H9 (cell line): Measurements from ENCODE around the gene HEBP2. TPM values are rescaled to one million over a fixed set of nuclear protein-coding genes. Genes with fewer than 3 reads are reported as not detected.

Experiments used
- DNase-seq: peaks from one replicate; pipeline ENCODE4 v3.0.0-alpha.2; 2017
- H2AFZ ChIP-seq: one replicate; pipeline ENCODE4 v1.6.1; 2013; ENCODE audit warnings: mild to moderate bottlenecking, low read length, control low read depth, moderate library complexity
- H2AK5ac ChIP-seq: 2 replicates; pipeline ENCODE4 v1.6.1; 2013; ENCODE audit warnings: low read length, control low read depth, mixed read lengths; ENCODE audit not compliant: insufficient read length
- H2BK120ac ChIP-seq: one replicate; pipeline ENCODE4 v1.6.1; 2013; ENCODE audit warnings: low read depth, mild to moderate bottlenecking, low read length, control low read depth, inconsistent platforms; ENCODE audit not compliant: poor library complexity, severe bottlenecking
- H2BK12ac ChIP-seq: 2 replicates; pipeline ENCODE4 v1.6.1; 2013; ENCODE audit warnings: low read length, control low read depth, mixed read lengths, low read depth; ENCODE audit not compliant: insufficient read length
- H2BK15ac ChIP-seq: 2 replicates; pipeline ENCODE4 v1.6.1; 2013; ENCODE audit warnings: low read depth, low read length, control low read depth
- H2BK20ac ChIP-seq: one replicate; pipeline ENCODE4 v1.6.1; 2013; ENCODE audit warnings: low read depth, mild to moderate bottlenecking, low read length, control low read depth, inconsistent platforms; ENCODE audit not compliant: poor library complexity, severe bottlenecking
- H2BK5ac ChIP-seq: 2 replicates; pipeline ENCODE4 v1.6.1; 2013; ENCODE audit warnings: low read length, control low read depth, mixed read lengths; ENCODE audit not compliant: insufficient read length
- H3K14ac ChIP-seq: 2 replicates; pipeline ENCODE4 v1.6.1; 2013; ENCODE audit warnings: low read length, control low read depth; ENCODE audit not compliant: insufficient read depth
- H3K18ac ChIP-seq: 2 replicates; pipeline ENCODE4 v1.6.1; 2013; ENCODE audit warnings: low read depth, mild to moderate bottlenecking, mixed read lengths, low read length, control low read depth; ENCODE audit not compliant: insufficient read length
- H3K23ac ChIP-seq: 2 replicates; pipeline ENCODE4 v1.6.1; 2013; ENCODE audit warnings: low read length, control low read depth, mixed read lengths, low read depth; ENCODE audit not compliant: insufficient read length
- H3K23me2 ChIP-seq: 2 replicates; pipeline ENCODE4 v1.6.1; 2013; ENCODE audit warnings: low read depth, mild to moderate bottlenecking, mixed read lengths, low read length, control low read depth; ENCODE audit not compliant: insufficient read length, poor library complexity, severe bottlenecking
- H3K27ac ChIP-seq: 2 replicates; pipeline ENCODE4 v1.5.1; 2013; ENCODE audit warnings: low read length, control low read depth, mixed read lengths, low read depth; ENCODE audit not compliant: insufficient read length
- H3K27me3 ChIP-seq: 2 replicates; pipeline ENCODE4 v1.6.1; 2013; ENCODE audit warnings: low read length, control low read depth, inconsistent platforms; ENCODE audit not compliant: insufficient read depth
- H3K4ac ChIP-seq: 2 replicates; pipeline ENCODE4 v1.6.1; 2013; ENCODE audit warnings: low read depth, mild to moderate bottlenecking, control low read depth, inconsistent platforms, low read length, moderate library complexity
- H3K4me1 ChIP-seq: 2 replicates; pipeline ENCODE4 v1.6.1; 2013; ENCODE audit warnings: low read length, control low read depth, inconsistent platforms; ENCODE audit not compliant: insufficient read depth
- H3K4me2 ChIP-seq: 2 replicates; pipeline ENCODE4 v1.6.1; 2013; ENCODE audit warnings: low read length, control low read depth, mixed read lengths; ENCODE audit not compliant: insufficient read length, insufficient read depth
- H3K56ac ChIP-seq: 2 replicates; pipeline ENCODE4 v1.6.1; 2013; ENCODE audit warnings: low read depth, mild to moderate bottlenecking, mixed read lengths, low read length, control low read depth; ENCODE audit not compliant: insufficient read length
- H3K79me1 ChIP-seq: 2 replicates; pipeline ENCODE4 v1.6.1; 2013; ENCODE audit warnings: low read depth, mild to moderate bottlenecking, moderate library complexity, low read length, control low read depth, inconsistent platforms; ENCODE audit not compliant: insufficient read depth, poor library complexity, severe bottlenecking
- H3K79me2 ChIP-seq: 2 replicates; pipeline ENCODE4 v1.6.1; 2013; ENCODE audit warnings: low read length, control low read depth, inconsistent platforms; ENCODE audit not compliant: insufficient read depth
- H3K9ac ChIP-seq: 2 replicates; pipeline ENCODE4 v1.6.1; 2013; ENCODE audit warnings: low read length, control low read depth, mixed read lengths; ENCODE audit not compliant: insufficient read length; ENCODE audit errors: extremely low read depth
- H3K9me3 ChIP-seq: one replicate; pipeline ENCODE4 v1.6.1; 2013; ENCODE audit warnings: low read depth, low read length, inconsistent platforms; ENCODE audit not compliant: control insufficient read depth
- H3T11ph ChIP-seq: one replicate; pipeline ENCODE4 v1.6.1; 2013; ENCODE audit warnings: mild to moderate bottlenecking, low read length, control low read depth, inconsistent platforms
- H4K20me1 ChIP-seq: one replicate; pipeline ENCODE4 v1.6.1; 2013; ENCODE audit not compliant: control insufficient read depth, insufficient read length, insufficient read depth
- H4K5ac ChIP-seq: 2 replicates; pipeline ENCODE4 v1.6.1; 2013; ENCODE audit warnings: low read depth, mild to moderate bottlenecking, mixed read lengths, low read length, control low read depth; ENCODE audit not compliant: insufficient read length
- H4K8ac ChIP-seq: replicated peaks from 2 replicates; pipeline ENCODE4 v1.6.1; 2013; ENCODE audit warnings: low read length, control low read depth, mixed read lengths, low read depth; ENCODE audit not compliant: insufficient read length
- H4K91ac ChIP-seq: 2 replicates; pipeline ENCODE4 v1.6.1; 2013; ENCODE audit warnings: low read depth, mild to moderate bottlenecking, moderate library complexity, mixed read lengths, low read length, control low read depth; ENCODE audit not compliant: insufficient read length
- H3K27ac Mint-ChIP-seq, 3 experiments: 2 replicates in 2 of 3; 3 replicates in 1 of 3; pipeline ENCODE4 v1.8.0; 2020 to 2021; ENCODE audit warnings: mixed read lengths in 3 of 3, mild to moderate bottlenecking in 1 of 3, moderate library complexity in 1 of 3
- H3K27me3 Mint-ChIP-seq: 2 replicates; pipeline ENCODE4 v1.8.0; 2021; ENCODE audit warnings: low read depth, mild to moderate bottlenecking, moderate library complexity, mixed read lengths
- H3K36me3 Mint-ChIP-seq, 3 experiments: 2 replicates in 2 of 3; 3 replicates in 1 of 3; pipeline ENCODE4 v1.8.0; 2020 to 2021; ENCODE audit warnings: low read depth in 3 of 3, mixed read lengths in 3 of 3; ENCODE audit not compliant: insufficient read depth in 1 of 3
- H3K4me1 Mint-ChIP-seq, 2 experiments: 2 replicates each; pipeline ENCODE4 v1.8.0; 2020; ENCODE audit warnings: mixed read lengths in 2 of 2
- H3K4me3 Mint-ChIP-seq, 2 experiments: 2 replicates in 1 of 2; 3 replicates in 1 of 2; pipeline ENCODE4 v1.8.0; 2020 to 2021; ENCODE audit warnings: mild to moderate bottlenecking in 2 of 2, mixed read lengths in 2 of 2, moderate library complexity in 1 of 2
- H3K9me3 Mint-ChIP-seq, 2 experiments: 2 replicates in 1 of 2; 3 replicates in 1 of 2; pipeline ENCODE4 v1.8.0; 2020; ENCODE audit warnings: mild to moderate bottlenecking in 2 of 2, mixed read lengths in 2 of 2, moderate library complexity in 1 of 2
- CTCF ChIP-seq: fragments of 200-600 bp; sonication (generic); conservative IDR thresholded peaks from 3 replicates; pipeline ENCODE4 v1.8.0; 2021; ENCODE audit warnings: antibody characterized with exemption, mild to moderate bottlenecking
- WGBS: extraction: QIAGEN DNeasy Blood & Tissue Kit; methylation state at CpG from one replicate; pipeline ENCODE4 v1.1.7; 2013; ENCODE audit warnings: missing lambda C conversion rate, low lambda C conversion rate, mixed read lengths; ENCODE audit not compliant: insufficient read length; ENCODE audit errors: extremely low coverage; 5-methylcytosine and 5-hydroxymethylcytosine counted together
- total RNA-seq: library from RNA; stranded (reverse); gene quantifications from 2 replicates; pipeline ENCODE4 v1.2.1, GENCODE V29; 2021

Gene HEBP2
- total RNA-seq, 1 experiment from 2014 or later: 57.8 TPM

- H3K27ac Mint-ChIP-seq: no peak overlapping the region
Measured at GRCh38 chr6:138442663-138443062, 38.6 kb downstream of the HEBP2 start.

More at GRCh38 chr6:138442663-138443062, 38.6 kb downstream of the HEBP2 start:
- Histone ChIP-seq H2BK12ac (no peak overlapping the region), H3K79me2 (no peaks in the 10 kb centered on the region), H2AFZ (no peak overlapping the region), H3T11ph (no peak overlapping the region), H2BK5ac (no peak overlapping the region), H2BK15ac (no peak overlapping the region), H3K23me2 (no peaks in the 10 kb centered on the region), H3K4me2 (no peak overlapping the region), H3K27ac (no peak overlapping the region), H4K8ac (no peak overlapping the region), H3K4me1 (no peaks in the 10 kb centered on the region), H4K20me1 (no peaks in the 10 kb centered on the region), H2BK20ac (no peak overlapping the region), H2BK120ac (no peak overlapping the region), H3K9me3 (no peaks in the 10 kb centered on the region), H3K4ac (no peak overlapping the region), H3K23ac (no peak overlapping the region), H3K79me1 (no peaks in the 10 kb centered on the region), H3K14ac (no peak overlapping the region), H4K5ac (no peak overlapping the region), H2AK5ac (no peak overlapping the region), H4K91ac (no peak overlapping the region), H3K18ac (no peak overlapping the region), H3K27me3 (no peaks in the 10 kb centered on the region), H3K56ac (no peak overlapping the region), H3K9ac (no peak overlapping the region)
- H3K4me3 Mint-ChIP-seq: no peak overlapping the region
- peaks cover 0 to 5% (median 0%) of the 10 kb centered on the region in 3 experiments; a peak in 3 of 7 replicates for H3K36me3 Mint-ChIP-seq
- no peak for DNase-seq
- no peaks in the 10 kb centered on the region for H3K27me3 Mint-ChIP-seq
- no peaks in the 10 kb centered on the region for H3K9me3 Mint-ChIP-seq
- TF ChIP-seq CTCF: no peak
- no CpG with 5 or more reads among the region's 2 CpGs for WGBS
- H3K4me1 Mint-ChIP-seq: no peaks in the 10 kb centered on the region
